Lower lobe of right lung (tissue), 2 donors: ENCODE results near the gene NBPF20. TPM values are rescaled to one million over a fixed set of nuclear protein-coding genes. Genes with fewer than 3 reads are reported as not detected.
"Not testable (repeated sequence)": the region's sequence is repeated elsewhere in the genome, so short reads cannot be mapped to it uniquely, and the experiment has no call there.

Source experiments
- ATAC-seq, 2 donors: fragments of 200-7000 bp; cut with Tn5 transposase; one replicate each; pipeline ENCODE4 v1.9.1; 2020 to 2022; ENCODE audit warnings: mild to moderate bottlenecking in 2 of 2, moderate library complexity in 2 of 2
- DNase-seq: peaks from one replicate; pipeline ENCODE4 v3.0.0-alpha.2; 2020
- H3K27ac ChIP-seq: fragments of 200-600 bp; one replicate; pipeline ENCODE4 v1.8.0; 2022
- H3K27me3 ChIP-seq: fragments of 200-600 bp; one replicate; pipeline ENCODE4 v1.8.0; 2022; ENCODE audit warnings: low read depth
- H3K36me3 ChIP-seq: fragments of 200-600 bp; one replicate; pipeline ENCODE4 v1.8.0; 2022; ENCODE audit warnings: mild to moderate bottlenecking
- H3K4me1 ChIP-seq: fragments of 200-600 bp; one replicate; pipeline ENCODE4 v1.8.0; 2022
- H3K4me3 ChIP-seq: fragments of 200-600 bp; one replicate; pipeline ENCODE4 v1.8.0; 2022; ENCODE audit warnings: mild to moderate bottlenecking
- H3K9me3 ChIP-seq: fragments of 200-600 bp; one replicate; pipeline ENCODE4 v1.8.0; 2022
- intact Hi-C: fragments of 100-400 bp; cut with DNase I; formaldehyde crosslinking; loops from one replicate; pipeline ENCODE4 v1.11.0; 2022
- total RNA-seq: library from RNA; stranded (reverse); fragmentation: NEBNext Ultra II Directional; extraction: Animal tissue kit (Norgen Biotek cat#: 25700); gene quantifications from one replicate; pipeline ENCODE4 v1.2.1, GENCODE V29; 2021
- donor health status: DM: no; HTN: yes; CAD: no; lungs with severe emphysema.

Gene NBPF20
- total RNA-seq, 1 donor from 2014 or later: 2.4 TPM

DNA sequence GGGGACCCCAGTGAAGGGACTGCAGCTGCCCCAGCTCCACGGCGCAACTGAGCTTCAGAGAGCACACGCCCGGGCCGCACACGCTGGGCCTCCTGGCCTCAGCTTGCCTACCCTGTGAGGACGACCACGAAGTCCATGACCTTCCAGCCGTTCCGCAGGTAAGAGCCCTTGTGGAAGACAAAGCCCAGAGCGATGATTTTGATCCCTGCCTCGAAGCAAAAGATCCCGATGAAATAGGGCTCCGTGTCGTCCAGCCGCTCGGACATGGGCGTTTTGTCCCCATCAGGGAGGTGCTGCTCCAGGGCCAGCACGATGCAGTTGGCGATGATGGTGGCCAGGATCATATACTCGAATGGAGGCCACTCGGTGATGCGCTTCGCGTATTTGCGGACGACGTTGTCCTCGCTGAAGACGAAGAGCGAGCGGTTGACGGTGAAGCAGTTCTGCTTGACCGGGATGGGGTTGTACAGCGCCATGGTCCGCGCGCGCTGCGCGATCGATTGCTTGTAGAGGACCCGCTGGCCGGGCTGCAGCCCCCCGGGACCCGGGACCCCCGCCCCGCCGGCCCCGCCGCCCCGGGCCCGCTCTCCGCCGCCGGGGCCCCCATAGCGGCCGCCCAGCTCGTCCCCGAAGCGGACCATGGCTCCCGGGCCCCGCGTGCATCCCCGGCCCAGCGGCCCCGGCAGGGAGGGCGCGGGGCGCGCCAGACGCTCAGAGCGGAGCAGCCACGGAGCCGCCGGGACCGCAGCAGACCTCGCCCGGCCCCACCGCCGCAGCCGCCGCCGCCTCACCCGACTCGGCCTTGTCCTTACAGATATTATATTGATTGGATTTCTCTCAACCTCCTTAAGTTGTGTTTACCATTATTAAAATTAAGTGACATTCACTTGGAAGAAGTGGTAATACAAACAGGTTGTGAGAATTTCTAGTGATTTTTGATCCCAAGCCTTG, 28.7 kb upstream of the NBPF20 start:
- H3K27me3 ChIP-seq, intact Hi-C loops, ATAC-seq, H3K4me3 ChIP-seq, DNase-seq, H3K36me3 ChIP-seq, H3K4me1 ChIP-seq, H3K27ac ChIP-seq, H3K9me3 ChIP-seq: not testable (repeated sequence)

GRCh38 chr1:145452506-145452905, 27.1 kb upstream of the NBPF20 start:
- intact Hi-C loops, H3K9me3 ChIP-seq, H3K4me1 ChIP-seq, H3K4me3 ChIP-seq, DNase-seq, H3K36me3 ChIP-seq, H3K27ac ChIP-seq, H3K27me3 ChIP-seq: not testable (repeated sequence)
- ATAC-seq: peak in 1 of 2 donors; percentile 17

DNA sequence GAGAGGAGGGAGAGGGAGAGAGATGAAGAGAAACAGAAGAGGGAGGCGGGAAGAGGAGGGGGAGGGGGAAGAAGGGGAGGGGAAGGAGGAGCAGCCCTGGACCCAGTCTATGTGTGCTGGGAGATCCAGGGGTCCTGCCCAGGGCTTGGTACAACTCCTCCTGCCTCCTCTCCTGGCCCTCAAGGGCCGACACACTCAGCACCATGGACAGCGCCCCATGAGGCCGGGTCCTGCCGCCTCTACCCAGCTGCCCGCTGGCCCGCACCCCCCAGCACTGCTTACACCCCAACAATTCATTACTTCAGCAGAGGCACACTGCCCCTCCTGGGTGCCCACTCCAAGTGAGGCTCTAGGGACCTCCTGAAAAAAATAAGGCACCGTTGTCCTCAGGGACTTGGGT, 26.5 kb upstream of the NBPF20 start:
- H3K4me3 ChIP-seq, H3K9me3 ChIP-seq, H3K27me3 ChIP-seq, DNase-seq, H3K27ac ChIP-seq, H3K4me1 ChIP-seq, H3K36me3 ChIP-seq, intact Hi-C loops: not testable (repeated sequence)
- ATAC-seq: peak; percentile 56 to 63

- H3K27me3 ChIP-seq, intact Hi-C loops, H3K36me3 ChIP-seq, H3K9me3 ChIP-seq, H3K27ac ChIP-seq, H3K4me3 ChIP-seq, DNase-seq, H3K4me1 ChIP-seq: not testable (repeated sequence)
- ATAC-seq: peak in 1 of 2 donors; percentile 19
These were observed 19.8 kb upstream of the NBPF20 start for GRCh38 chr1:145445219-145445618.

- H3K27ac ChIP-seq, H3K36me3 ChIP-seq, H3K4me1 ChIP-seq, ATAC-seq, H3K27me3 ChIP-seq, DNase-seq, H3K4me3 ChIP-seq, H3K9me3 ChIP-seq, intact Hi-C loops: not testable (repeated sequence)
These were observed 16.9 kb upstream of the NBPF20 start for GRCh38 chr1:145442340-145442739.

GRCh38 chr1:145431363-145432256, 6.2 kb upstream of the NBPF20 start:
- peak; percentile 46 for ATAC-seq
- DNase-seq, intact Hi-C loops, H3K4me1 ChIP-seq, H3K27ac ChIP-seq, H3K9me3 ChIP-seq, H3K36me3 ChIP-seq: not testable (repeated sequence)
- peak overlapping the region; percentile 19 for H3K4me3 ChIP-seq
- H3K27me3 ChIP-seq: peaks cover 38% of the 10 kb centered on the region

GRCh38 chr1:145430830-145431229, 5.4 kb upstream of the NBPF20 start:
- intact Hi-C loops: not testable (repeated sequence)
- ATAC-seq: peak in 1 of 2 donors; percentile 24
- H3K27me3 ChIP-seq: peaks cover 38% of the 10 kb centered on the region

GRCh38 chr1:145429329-145429728, 3.9 kb upstream of the NBPF20 start:
- intact Hi-C loops: not testable (repeated sequence)

More at GRCh38 chr1:145430830-145431229, 5.4 kb upstream of the NBPF20 start:
- not testable (repeated sequence) for H3K9me3 ChIP-seq, H3K4me3 ChIP-seq, H3K4me1 ChIP-seq, H3K36me3 ChIP-seq, DNase-seq, H3K27ac ChIP-seq

DNA sequence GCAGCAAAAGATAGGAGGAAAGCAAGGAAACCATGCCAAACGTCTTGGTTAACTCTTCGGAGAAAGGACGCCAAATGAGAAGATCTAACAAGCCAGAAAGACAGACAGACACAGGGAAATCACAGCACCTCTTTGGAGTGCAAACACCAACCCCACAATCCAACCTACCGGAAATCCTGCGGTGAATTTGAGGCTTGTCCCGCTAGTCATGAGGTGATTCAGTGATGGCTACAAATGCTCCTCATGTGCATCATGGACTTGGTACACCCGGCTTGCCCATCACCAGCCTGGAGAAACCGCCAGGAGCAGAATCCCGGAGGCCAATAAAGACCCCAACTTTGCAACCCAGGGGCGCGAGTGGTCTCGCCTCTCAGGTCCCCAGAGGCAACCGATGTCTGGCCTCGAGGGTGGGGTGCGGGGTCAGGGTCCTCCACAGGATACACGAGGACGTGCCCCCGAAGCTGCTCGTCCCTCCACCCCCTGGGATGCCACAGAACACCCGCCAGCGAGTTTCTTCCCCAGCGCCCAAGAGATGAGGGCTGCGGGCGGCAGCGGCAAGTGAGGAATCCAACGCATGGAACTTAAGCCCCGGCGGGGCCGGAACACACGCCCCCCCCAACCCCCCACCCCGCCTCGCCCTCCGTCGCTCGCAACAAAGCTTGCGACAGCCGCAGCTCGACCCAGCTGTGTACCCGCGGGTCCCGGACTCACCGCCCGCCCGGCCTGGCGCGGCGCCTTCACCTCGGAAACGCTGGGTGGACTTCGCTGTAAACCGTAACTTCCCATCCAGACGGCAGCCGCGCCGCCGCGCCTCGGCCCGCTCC, 579 bp downstream of the NBPF20 start:
- H3K4me1 ChIP-seq, DNase-seq, H3K27ac ChIP-seq: not testable (repeated sequence)

More at GRCh38 chr1:145429329-145429728, 3.9 kb upstream of the NBPF20 start:
- ATAC-seq, H3K4me1 ChIP-seq, H3K36me3 ChIP-seq, H3K4me3 ChIP-seq, H3K9me3 ChIP-seq, H3K27ac ChIP-seq, DNase-seq: not testable (repeated sequence)
- peaks cover 38% of the 10 kb centered on the region for H3K27me3 ChIP-seq

DNA sequence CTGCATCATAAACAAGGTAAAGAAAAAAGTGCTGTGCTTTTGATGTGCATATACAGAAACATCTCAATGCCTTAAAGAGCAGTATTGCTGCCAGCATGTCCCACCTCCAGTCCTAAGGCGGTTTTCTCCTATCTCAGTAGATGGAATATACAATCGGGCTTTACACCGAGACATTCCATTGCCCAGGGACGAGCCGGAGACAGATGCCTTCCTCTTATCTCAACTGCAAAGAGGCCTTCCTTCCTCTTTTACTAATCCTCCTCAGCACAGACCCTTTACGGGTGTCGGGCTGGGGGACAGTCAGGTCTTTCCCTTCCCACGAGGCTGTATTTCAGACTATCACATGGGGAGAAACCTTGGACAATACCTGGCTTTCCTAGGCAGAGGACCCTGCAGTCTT, 10.3 kb downstream of the NBPF20 start:
- H3K27ac ChIP-seq, H3K4me1 ChIP-seq, H3K9me3 ChIP-seq, H3K4me3 ChIP-seq, ATAC-seq, intact Hi-C loops, DNase-seq, H3K36me3 ChIP-seq, H3K27me3 ChIP-seq: not testable (repeated sequence)

More for the DNA sequence above, 579 bp downstream of the NBPF20 start:
- Histone ChIP-seq H3K27me3 (peaks cover 29% of the 10 kb centered on the region), H3K4me3 (peak overlapping the region; percentile 64)
- intact Hi-C loops, H3K9me3 ChIP-seq, H3K36me3 ChIP-seq: not testable (repeated sequence)
- ATAC-seq: peak; percentile 91 to 96

DNA sequence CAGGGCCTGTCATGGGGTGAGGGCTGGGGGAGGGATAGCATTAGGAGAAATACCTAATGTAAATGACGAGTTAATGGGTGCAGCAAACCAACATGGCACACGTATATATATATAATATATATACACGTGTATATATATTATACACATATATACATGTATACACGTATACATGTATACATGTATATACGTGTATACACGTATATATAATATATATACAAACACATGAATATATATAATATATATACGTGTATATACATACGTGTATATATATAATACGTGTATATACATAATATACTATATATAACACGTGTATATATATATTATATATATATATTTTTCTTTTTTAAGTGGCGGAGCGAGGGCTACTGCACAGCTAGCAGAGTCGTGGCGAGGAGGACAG, 18.1 kb downstream of the NBPF20 start:
- DNase-seq, H3K36me3 ChIP-seq, H3K27ac ChIP-seq, intact Hi-C loops, H3K4me3 ChIP-seq, ATAC-seq, H3K9me3 ChIP-seq, H3K27me3 ChIP-seq, H3K4me1 ChIP-seq: not testable (repeated sequence)

DNA sequence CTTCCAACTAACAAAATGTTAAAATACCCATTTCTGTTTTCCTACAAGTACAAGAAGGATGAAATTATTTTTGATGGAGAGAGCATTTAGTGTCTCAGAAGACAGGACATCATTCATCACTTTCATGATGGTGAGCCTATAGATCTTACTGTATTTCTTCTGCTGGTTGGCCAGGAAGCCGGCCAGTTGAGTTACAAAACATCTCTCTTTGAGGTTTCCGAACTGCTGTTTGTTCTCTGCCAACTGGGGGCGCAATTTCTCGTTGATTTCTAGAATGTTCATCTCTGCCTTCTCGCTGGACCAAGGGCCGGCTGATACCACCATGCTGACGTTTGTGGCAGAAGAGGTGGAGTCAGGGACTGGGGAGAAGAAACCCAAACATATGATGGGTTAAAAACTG, 20.5 kb downstream of the NBPF20 start:
- H3K4me1 ChIP-seq, H3K27ac ChIP-seq, H3K27me3 ChIP-seq, DNase-seq, ATAC-seq, H3K36me3 ChIP-seq, H3K9me3 ChIP-seq, intact Hi-C loops, H3K4me3 ChIP-seq: not testable (repeated sequence)

- H3K9me3 ChIP-seq, H3K27ac ChIP-seq, ATAC-seq, H3K27me3 ChIP-seq, H3K4me3 ChIP-seq, DNase-seq, H3K36me3 ChIP-seq, intact Hi-C loops, H3K4me1 ChIP-seq: not testable (repeated sequence)
These were observed 24.7 kb downstream of the NBPF20 start for GRCh38 chr1:145400701-145401100.
